NCI-H1436 (cell line): ENCODE results near the gene ANKS1B.
A peak's percentile ranks its signal among the peaks of the same experiment; 100 is the strongest.

Experiments
- DNase-seq: peaks from one replicate; lab custom pipeline; 2025; lab: John Stamatoyannopoulos, UW

The ANKS1B gene

GRCh38 chr12:99267038-99267437 is 717.7 kb downstream of the ANKS1B start:
- DNase-seq: no peak

- DNase-seq: no peak
Observed at GRCh38 chr12:99265648-99266047, 719.1 kb downstream of the ANKS1B start.

DNA sequence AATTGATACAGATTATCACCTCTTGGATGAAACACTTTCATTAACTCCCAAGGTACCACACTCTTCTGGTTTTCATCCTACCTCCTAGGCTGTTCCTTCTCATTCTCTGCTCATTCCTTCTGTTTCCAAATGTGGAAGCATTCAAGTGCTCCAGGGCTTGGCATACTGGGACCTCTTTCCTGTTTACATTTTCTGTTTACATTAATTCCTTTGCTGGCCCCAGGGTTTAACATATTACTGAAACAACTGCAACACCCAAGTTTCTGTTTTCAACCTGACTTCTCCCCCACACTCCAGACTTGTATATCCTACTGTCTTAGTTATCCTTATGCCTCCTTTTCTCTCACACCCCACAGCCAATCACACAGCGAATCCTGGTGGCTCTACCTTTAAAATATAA is 723.5 kb downstream of the ANKS1B start:
- DNase-seq: no peak

DNA sequence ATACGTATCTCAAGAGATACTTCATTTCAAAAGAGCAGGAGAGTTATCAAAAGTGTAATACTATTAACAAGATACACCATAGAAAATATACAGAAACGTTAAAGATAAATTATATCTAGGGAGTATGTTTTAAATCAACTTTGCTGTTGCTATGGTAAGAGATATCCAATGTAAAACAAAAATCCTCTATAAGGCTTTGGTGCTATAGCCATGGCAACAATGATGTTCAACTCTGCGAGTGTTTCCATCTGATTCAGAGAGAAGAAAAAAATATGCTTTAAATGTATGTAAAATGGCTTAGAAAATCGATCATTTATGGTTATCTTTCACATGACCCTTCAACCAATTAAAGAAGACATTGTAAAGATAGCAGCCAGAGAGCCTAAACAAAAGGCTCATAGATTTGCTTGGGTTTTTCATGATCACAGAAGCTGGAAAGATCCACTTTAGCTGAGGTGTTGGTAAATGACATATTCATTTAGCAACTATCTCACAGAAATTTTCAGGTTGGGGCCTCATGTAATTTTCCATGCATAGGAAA is 724.2 kb downstream of the ANKS1B start:
- DNase-seq: no peak

DNA sequence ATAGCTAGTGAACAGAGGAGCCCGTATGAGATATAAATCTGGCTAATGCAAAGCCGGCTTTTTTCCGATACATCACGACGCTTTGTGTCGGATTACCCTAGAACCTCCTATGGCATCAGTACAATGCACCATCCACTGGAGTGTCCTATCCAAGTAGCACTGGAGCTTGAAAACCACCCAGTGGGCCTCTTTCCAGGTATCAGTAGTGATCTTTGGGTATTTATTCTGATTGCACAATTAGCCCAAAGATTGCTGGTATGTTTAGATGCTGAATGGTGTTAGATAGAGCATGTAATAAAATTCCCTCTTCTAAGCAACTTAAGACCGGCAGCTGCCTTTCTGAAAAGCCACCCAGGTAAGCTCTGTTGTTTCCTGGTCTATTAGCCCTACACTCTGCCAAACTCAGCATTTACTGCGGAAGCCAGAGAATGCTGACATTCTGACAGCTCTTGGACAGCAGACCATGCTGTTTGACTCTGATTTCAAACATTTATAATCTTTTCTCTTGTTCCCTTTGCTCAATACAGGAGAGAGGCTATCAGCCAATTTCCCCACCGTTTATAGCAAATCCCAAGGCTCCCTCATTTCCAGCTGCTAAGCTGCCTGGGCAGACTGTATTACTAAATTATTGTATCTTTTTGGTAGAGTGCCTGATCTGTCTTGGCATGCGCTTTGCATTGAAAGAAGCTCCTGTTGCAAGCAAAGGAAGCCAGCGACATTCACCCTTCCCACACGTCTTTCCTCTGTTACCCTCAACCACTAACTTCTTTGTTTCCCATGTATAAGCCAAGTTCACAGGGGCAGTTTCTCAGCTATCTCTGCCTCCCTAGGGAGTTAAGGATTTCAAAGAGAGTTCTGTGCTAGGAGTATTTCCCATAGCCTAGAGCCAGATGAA is 725.4 kb downstream of the ANKS1B start:
- DNase-seq: no peak

DNA sequence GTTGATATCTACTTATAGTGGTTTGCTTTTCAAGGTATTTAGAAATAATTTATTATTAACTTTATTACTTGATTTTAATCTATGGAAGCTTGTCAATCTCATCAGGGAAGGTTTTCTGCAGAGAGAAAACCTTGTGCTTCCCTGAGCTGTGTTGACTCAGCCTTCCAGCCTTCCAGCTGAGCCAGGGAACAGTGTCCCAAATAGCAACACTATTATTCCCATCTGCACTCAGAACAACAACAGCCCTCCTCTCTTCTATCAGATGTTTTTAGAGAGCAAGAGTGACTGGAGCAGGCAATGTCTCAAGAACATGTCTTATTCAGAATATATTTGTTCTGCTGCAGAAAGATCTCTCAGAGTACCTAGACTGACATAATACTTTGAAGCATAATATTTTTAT is 727.1 kb downstream of the ANKS1B start:
- no peak for DNase-seq

GRCh38 chr12:99253068-99253467 is 731.7 kb downstream of the ANKS1B start:
- no peak for DNase-seq

- DNase-seq: no peak
Observed at GRCh38 chr12:99250091-99250490, 734.6 kb downstream of the ANKS1B start.

DNA sequence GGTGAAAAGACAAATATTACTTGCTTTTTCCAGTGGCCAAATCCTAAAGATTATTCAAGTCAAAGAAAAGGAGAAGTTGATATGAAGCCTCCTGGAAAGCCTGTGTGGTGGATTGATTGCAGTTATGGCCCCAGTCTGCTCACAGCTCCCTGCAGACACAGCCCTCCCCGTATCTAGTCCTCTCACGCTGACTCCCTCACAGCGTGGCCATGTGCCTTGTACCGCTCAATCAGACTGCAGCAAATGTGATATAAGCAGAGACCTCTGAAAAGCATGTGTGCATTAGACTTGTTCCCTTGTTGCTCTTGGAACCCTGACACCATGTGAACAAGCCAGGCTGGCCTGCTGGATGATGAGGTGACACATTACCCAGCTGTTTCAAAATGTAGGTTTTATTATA is 735.2 kb downstream of the ANKS1B start:
- DNase-seq: no peak

DNA sequence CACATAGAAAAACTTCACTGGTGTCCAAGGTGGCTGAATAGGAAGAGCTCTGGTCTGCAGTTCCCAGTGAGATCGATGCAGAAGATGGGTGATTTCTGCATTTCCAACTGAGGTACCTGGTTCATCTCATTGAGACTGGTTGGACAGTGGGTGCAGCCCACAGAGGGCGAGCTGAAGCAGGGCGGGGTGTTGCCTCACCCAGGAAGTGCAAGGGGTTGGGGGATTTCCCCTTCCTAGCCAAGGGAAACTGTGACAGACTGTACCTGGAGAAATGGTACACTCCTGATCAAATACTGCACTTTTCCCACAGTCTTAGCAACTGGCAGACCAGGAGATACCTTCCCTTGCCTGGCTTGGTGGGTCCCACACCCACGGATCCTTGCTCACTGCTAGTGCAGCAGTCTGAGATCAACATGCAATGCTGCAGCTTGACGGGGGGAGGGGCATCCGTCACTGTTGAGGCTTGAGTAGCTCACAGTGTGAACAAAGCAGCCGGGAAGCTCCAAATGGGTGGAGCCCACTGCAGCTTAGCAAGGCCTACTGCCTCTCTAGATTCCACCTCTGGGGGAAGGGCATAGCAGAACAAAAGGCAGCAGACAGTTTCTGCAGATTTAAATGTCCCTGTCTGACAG is 746.7 kb downstream of the ANKS1B start:
- DNase-seq: peak; percentile 62

DNA sequence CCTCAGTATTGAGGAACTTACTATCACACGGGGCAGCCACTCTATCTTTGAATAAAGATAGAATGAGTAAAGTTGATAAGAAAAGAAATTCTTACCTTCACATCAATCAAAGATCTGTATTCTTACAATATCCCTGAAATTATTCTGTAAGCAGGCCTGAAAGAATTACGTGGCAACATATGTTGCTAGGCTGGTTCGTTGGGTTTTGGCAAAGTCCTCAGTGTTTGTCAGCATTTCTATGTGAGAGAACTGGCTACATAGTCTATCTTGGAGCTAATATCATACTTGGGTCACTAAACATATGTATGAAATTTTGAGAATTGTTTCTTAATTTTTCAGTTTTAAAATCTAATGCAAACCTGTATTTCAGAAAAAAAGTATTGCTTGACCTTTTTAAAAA is 749.4 kb downstream of the ANKS1B start:
- no peak for DNase-seq

- no peak for DNase-seq
Observed at GRCh38 chr12:99234702-99235101, 750.0 kb downstream of the ANKS1B start.

- peak; percentile 83 for DNase-seq
Observed at GRCh38 chr12:99232324-99232723, 752.4 kb downstream of the ANKS1B start.

DNA sequence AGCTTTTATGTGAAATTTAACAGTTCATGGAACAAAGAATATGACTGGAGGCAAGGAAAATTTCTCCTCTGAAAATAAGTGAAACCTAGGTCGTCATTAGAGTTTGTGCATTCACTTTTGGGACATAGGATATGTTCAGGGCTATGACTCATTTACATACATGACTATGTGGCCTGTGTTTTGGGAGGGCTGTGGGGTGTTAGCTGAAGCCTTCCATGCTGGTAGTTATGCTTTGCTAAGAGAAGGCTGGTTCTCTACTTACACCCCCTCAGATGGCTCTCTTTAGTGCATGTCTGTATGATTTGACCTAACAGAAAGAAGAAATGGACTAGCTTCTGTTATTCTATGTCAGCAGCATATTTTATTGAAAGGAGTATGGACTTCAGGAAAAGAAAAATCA is 753.7 kb downstream of the ANKS1B start:
- no peak for DNase-seq

DNA sequence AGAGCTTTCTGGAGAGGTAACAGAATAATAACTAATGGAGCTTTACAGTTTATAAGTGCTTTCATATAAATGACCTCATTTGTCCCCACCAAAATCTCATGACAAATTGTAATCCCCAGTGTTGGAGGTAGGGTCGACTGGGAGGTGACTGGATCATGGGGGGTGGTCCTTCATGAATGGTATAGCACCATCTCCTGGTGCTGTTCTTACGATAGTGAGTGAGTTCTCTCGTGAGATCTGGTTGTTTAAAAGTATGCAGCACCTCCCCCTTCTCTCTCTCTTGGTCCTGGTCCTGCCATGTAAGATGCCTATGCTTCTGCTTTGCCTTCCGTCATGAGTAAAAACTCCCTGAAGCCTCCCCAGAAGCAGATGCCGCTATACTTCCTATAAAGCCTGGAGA is 760.5 kb downstream of the ANKS1B start:
- DNase-seq: no peak

DNA sequence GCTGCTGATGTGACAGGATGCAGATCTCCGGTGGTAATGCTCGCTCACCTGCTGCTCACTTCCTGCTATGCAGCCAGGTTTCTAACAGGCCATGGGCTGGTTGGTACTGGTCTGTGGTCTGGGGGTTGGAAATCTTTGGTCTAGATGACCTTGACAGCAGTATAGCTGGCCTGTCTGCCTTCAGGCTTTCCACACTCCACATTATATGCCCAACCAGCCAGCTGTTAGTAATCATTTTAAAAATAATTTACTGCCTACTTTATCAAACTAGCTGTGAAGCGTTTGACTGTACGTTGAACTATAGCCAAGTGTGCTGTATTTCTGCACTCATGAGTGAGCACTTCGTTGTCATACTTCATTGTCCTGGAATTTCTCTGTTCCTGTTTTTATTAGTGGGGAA is 761.2 kb downstream of the ANKS1B start:
- no peak for DNase-seq

- DNase-seq: no peak
Observed at GRCh38 chr12:99213047-99213446, 771.7 kb downstream of the ANKS1B start.

- no peak for DNase-seq
Observed at GRCh38 chr12:99212275-99212674, 772.5 kb downstream of the ANKS1B start.

DNA sequence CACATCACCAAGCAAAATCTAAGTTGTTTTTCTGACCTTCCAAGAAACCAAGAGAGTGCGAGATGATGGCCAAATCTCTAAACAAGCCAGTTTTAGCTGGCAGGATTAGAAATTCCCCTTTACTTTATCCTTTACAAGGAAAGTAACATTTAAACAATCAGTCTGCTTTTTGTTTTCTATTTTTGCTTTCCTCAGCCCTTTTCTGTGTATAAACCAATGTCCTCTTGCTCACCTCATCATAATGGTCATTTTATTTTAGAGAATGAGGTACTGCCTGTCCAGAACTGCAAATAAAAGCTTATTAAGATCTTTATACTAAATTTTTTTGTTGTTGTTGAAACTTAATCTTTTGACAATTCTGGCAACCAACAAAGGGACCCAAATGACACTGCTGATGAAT is 779.6 kb downstream of the ANKS1B start:
- no peak for DNase-seq

GRCh38 chr12:99201906-99202645 is 782.7 kb downstream of the ANKS1B start:
- no peak for DNase-seq

GRCh38 chr12:99200711-99201384 is 783.9 kb downstream of the ANKS1B start:
- DNase-seq: no peak

DNA sequence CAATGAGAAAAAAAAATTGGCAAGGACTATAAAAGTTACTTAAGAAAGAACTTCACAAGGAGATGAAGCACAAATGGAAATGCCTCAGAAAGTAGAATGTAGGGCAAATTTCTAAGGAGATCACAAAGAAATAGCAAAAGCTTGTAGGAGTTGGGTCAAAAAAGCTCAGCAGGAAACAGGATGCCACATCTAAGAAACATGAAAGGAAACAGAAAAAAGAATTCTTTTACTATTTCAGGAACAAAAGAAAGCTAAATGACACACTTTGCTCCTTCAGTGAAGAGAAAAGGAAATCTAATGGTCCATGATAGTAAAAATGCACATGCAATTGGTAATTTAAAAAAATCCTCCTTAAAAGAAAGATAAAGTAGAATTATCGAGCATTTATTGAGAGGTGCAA is 789.3 kb downstream of the ANKS1B start:
- no peak for DNase-seq
